GM19463 (cell line): ENCODE results near the gene TLR4.

Experiments
- ATAC-seq: cut with Tn5 transposase; IDR thresholded peaks from one replicate; pipeline ENCODE4 v1.9.1; 2021; ENCODE audit warnings: mild to moderate bottlenecking, moderate library complexity; ENCODE audit not compliant: unreplicated experiment

Gene TLR4

DNA sequence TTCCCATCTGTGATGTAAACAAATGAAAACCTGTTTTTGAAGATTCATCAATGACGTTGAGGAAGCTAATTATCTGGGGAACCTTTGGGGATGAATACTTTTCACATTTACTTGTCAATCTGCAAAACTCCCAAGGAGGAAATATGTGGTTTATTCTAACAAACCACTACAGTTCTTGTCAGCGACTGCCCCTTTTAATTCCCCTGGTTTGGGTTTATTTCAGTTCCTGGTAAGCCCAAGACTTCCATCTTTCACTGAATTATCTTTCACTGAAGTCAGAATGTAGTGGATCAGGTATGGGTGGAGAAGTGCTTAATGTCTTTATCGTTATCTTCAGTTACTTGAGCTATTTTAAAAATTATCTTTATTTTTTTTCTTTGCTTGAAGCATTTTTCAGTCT lies 40.2 kb downstream of the TLR4 start:
- peak; percentile 23 for ATAC-seq

DNA sequence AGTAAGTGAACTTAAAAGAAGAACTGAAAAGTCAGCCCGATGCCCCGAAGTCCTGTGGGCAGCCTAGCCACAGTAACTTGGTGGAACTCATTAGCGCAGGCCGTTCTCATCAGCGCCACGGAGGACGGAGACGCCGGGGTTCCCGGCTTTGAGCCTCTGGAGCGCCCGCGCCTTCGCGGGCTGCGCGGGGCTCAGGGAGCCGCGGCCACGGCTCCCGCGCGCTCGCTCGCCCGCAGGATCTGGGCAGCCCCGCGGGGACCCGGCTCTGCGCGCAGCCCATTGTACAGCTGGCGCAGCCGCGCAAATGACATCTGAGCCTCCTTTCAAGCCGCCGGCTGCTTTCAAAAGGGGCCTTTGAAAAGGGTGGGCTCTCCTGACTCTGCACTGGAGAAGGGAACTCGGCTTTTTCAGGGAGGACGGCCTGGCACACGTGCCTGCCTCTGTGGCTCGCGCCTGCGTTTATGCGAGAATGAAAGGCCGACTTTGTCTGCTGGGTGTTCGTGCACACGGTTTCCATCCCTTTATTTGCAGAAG lies 40.7 kb downstream of the TLR4 start:
- peak; percentile 46 for ATAC-seq

DNA sequence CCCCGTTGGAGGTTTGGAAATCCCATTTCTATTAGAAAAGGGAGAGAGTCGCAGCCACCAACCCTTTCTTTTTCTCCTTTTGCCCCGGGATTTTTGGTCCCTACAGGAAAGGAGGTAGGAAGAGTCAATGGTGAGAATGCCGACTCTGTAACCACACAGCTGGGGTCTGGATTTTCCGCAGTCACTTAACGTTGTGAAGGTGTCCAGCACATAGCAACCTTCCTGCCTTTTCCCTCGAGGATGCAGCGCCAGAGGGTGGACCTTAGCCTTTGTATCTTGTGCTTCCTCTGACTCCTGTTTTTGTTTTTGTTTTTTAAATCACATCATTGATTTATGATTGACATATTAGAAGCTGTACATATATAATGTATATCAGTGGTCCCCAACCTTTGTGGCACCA lies 41.4 kb downstream of the TLR4 start:
- no peak for ATAC-seq

DNA sequence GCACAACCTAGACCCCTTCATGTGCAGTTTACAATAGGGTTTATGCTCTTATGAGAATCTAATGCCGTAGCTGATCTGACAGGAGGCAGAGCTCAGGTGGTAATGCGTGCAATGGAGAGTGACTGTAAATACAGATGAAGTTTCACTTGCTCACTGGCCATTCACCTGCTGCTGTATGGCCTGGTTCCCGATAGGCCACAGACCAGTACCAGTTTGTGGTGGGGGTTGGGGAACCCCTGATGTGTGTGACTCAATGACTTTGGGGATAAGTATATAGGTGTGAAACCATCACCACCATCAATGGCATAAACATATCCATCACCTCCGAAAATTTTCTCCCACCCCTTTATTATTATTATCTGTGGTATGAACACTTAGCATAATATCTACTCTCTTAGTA lies 42.1 kb downstream of the TLR4 start:
- ATAC-seq = no peak

DNA sequence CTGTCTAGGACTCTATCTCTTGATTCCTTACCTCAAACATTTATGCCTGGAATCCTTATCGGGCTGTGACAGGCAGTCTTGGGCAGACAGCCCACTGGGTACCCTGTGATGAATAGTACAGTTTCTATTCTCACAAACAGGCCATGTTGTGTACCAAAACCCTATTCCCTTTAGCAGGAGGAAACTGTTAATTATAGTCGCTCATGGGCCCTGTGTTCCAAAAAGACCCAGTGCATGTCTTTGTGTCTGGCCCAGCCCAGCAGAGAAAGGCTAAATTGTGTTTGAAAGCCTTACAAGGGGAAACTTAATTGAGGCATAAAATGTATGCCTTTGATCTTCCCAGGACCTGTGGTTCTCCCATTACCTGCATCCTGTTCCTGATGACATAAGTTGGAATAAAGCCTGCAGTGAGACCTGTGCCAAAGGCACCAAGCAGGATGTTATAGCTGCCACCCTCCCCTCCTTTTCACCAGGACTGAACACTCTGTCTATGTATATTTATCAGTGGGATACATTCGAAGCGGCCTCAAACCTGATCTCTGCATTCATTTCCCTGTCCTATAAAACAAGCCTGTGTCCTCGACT lies 43.3 kb downstream of the TLR4 start:
- no peak for ATAC-seq

DNA sequence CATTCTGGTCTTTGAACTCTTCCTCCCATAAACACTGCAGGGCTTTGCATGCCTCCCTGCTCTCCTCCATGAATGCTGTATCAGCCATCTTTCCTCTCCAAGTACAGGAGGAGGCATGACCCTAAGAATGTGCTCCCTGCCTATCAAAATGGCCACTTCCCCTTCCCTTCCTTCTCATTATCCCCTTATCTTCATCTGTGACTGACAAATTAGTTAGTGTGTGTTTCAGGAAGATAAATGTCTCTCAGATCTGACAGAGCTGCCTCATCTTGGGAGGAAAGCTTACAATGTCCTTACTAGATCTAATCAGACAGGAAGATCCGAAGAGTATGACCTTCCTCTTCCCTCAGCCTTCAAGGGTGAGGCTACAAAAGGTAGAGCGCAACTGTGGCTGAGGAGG lies 46.2 kb downstream of the TLR4 start:
- ATAC-seq = no peak

DNA sequence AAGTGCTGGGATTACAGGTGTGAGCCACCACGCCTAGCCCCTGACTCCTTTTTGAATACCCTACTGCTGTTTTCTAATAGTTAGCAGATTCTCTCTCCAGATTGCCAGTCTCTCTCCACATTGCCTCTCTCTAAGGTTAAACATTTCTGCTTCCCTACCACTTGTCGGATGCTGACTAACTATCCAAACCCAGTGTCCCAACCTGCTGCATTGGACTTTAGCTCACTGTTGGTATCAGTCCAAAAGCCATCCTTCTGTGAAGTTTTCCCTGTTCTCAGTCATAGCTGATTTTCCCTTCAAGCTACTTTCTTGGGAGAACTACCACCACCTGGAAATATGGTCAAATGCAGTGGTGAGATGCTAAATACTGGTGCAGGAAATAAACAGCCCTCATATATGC lies 48.7 kb downstream of the TLR4 start:
- no peak for ATAC-seq

DNA sequence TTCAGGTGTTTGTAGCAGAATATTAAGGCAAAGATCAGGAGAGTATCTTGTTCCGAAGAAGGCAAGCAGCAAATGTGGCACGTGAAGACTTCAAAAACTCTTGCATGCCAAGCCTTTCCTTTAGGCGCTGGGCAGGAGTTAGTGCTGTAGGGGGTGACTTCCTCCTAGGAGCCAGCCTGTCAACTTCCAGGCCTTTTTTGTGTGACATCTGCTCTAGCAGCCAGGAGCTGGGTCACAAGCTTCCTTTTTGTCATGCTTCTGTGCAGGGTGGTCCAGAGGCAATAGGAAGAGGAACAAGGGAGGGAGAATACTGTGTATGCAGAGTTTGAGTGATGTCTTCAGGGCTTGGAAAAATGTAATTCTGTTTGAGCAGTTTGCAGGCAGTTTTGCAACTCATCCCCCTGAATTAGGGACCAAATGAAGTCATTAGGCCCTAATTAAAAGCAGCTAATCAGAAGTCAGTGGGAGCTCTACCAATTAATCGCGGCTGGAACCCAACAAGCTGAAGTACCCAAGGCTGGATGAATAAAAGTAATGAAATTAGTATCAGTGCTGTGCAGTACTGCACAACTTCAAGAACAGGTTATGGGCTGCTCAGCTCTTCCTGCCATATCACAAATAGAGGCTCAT lies 53.5 kb downstream of the TLR4 start:
- ATAC-seq = no peak

DNA sequence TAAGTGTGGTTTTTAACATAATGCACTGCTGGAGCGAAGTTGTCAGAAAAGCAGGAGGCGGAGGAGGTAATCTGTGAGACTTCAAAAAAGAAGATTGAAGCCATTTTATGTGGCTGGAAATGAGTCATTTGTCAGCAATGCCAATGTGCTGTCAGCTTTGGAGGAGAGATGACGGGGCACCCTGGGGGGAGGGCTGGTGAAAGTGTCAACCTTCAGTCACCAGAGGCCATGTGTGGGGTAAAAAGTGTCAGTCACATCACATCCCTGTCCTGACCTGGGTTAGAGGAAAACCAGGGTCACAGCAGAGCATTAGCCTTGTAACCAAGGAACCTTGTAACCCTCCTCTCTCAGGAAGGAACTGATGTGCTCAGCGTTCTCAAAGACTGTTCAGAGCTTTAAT lies 59.1 kb downstream of the TLR4 start:
- no peak for ATAC-seq

DNA sequence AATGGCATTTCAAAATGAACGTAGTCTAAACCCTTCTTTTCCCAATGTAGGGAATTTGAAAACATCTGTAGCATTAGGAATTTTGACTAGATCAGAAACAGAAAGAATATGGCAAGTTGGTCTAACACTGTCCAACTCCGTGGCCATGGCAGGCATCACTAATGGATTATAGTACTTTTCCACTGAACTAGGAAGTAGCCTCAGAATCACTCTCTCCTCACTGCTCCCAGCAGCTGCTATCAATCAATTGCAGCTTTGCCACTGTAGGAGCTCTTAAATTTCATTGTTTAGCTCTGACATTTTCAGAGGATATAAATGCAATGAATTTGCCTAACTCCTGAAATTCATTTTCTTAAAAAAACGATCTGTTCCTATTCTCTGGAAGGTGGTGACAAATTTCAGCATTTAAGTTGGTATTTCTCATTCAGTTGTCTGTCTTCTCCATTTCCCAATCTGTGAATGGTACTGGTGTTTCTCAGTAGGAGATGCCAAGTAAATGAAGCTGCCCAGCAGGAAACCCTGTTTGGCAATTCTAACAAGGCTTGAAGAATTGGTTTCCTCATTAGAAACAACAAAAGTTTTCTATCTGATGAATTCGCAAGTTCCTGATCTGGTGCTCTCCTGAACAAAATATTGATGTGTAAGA lies 64.7 kb downstream of the TLR4 start:
- ATAC-seq = no peak

DNA sequence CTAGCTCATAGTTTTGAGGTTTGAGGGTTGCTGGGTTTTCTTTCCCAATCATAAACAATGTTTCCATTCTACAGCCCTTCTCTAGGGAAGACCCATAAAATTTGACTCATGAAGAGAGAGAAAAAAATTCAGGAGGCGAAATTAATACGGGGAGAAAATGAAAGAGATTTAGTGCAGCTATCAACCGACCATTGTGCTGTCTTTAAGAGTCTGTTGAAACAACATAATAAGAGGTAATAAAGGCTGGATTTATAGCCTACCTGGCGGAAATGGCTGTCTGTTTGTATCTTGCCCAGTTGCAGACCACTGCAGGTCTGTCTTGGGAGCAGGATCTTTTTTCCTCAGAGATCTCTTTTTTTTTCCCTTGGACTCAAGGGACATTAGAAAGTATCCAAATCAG lies 66.9 kb downstream of the TLR4 start:
- ATAC-seq = no peak

DNA sequence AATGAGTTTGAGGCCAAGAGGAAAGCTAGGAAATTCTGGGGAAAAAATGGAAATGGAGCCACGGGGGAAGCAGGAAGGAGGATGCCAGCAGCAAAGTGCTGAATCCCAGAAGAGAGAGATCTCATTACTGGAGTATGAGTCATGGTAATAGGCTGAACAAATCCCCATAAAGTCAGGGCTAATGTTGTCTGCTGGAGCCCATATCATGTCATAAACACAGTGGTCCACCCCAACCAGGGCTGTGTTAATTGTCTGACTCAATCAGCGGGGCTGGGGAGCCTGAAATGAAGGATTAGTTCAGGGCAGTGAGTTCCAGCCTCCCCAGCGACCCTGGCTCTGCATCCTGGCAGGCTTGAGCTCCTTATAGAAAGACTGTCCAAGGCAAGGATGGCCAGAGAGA lies 68.8 kb downstream of the TLR4 start:
- ATAC-seq = no peak
